COR-L47 (cell line): ENCODE data around the gene NNAT.
"Not testable (repeated sequence)": the region's sequence is repeated elsewhere in the genome, so short reads cannot be mapped to it uniquely, and the experiment has no call there.

Source experiments
- DNase-seq: peaks from one replicate; lab custom pipeline; 2025; lab: John Stamatoyannopoulos, UW

Gene NNAT

GRCh38 chr20:37540001-37540400 is 19.0 kb downstream of the NNAT start:
- DNase-seq, result no peak

GRCh38 chr20:37540838-37541237 is 19.8 kb downstream of the NNAT start:
- DNase-seq, result not testable (repeated sequence)

- no peak for DNase-seq
Observed at GRCh38 chr20:37541326-37541725, 20.3 kb downstream of the NNAT start.

- DNase-seq, result no peak
Observed at GRCh38 chr20:37542281-37542680, 21.2 kb downstream of the NNAT start.

- no peak for DNase-seq
Observed at GRCh38 chr20:37543828-37544227, 22.8 kb downstream of the NNAT start.

- DNase-seq, result no peak
Observed at GRCh38 chr20:37544386-37544785, 23.3 kb downstream of the NNAT start.

- no peak for DNase-seq
Observed at GRCh38 chr20:37545516-37545915, 24.5 kb downstream of the NNAT start.

GRCh38 chr20:37547912-37548311 is 26.9 kb downstream of the NNAT start:
- DNase-seq, result no peak

- DNase-seq, result not testable (repeated sequence)
Observed at GRCh38 chr20:37550101-37550920, 29.3 kb downstream of the NNAT start.

- DNase-seq, result not testable (repeated sequence)
Observed at GRCh38 chr20:37551660-37552059, 30.6 kb downstream of the NNAT start.

- no peak for DNase-seq
Observed at GRCh38 chr20:37552415-37552814, 31.4 kb downstream of the NNAT start.

- not testable (repeated sequence) for DNase-seq
Observed at GRCh38 chr20:37554721-37555298, 33.8 kb downstream of the NNAT start.

GRCh38 chr20:37556538-37556937 is 35.5 kb downstream of the NNAT start:
- DNase-seq, result no peak

GRCh38 chr20:37558306-37558705 is 37.3 kb downstream of the NNAT start:
- DNase-seq, result no peak

GRCh38 chr20:37558779-37559178 is 37.7 kb downstream of the NNAT start:
- DNase-seq, result no peak

- DNase-seq, result no peak
Observed at GRCh38 chr20:37559312-37560027, 38.4 kb downstream of the NNAT start.

GRCh38 chr20:37560629-37561028 is 39.6 kb downstream of the NNAT start:
- no peak for DNase-seq

GRCh38 chr20:37562695-37563480 is 41.8 kb downstream of the NNAT start:
- no peak for DNase-seq

- no peak for DNase-seq
Observed at GRCh38 chr20:37564016-37564387, 43.0 kb downstream of the NNAT start.

- DNase-seq, result peak; percentile 26
Observed at GRCh38 chr20:37564388-37565133, 43.5 kb downstream of the NNAT start.

- peak; percentile 33 for DNase-seq
Observed at GRCh38 chr20:37565134-37565811, 44.2 kb downstream of the NNAT start.
